HCT116 (cell line): ENCODE results near the gene PTPRCAP. TPM values are rescaled to one million over a fixed set of nuclear protein-coding genes. Genes with fewer than 3 reads are reported as not detected.

Source experiments
- ATAC-seq: fragments of 200-7000 bp; cut with Tn5 transposase; 2 replicates; pipeline ENCODE4 v1.9.1; 2020; ENCODE audit warnings: mild to moderate bottlenecking, moderate library complexity
- BruUV-seq: library from RNA; stranded (reverse); fragments of 400-500 nt; replicated peaks from 2 replicates; lab custom pipeline; 2021; lab: Mats Ljungman, UMichigan
- CTCF ChIA-PET: fragments of 300-600 bp; sonication (Branson Sonifier 250); formaldehyde crosslinking; loops from one replicate; lab custom pipeline; 2021; ENCODE audit warnings: antibody characterized with exemption; lab: Charles Lee
- POLR2A ChIA-PET: fragments of 300-600, 350-600 bp; sonication (Branson Sonifier 250); formaldehyde crosslinking; loops from one replicate; lab custom pipeline; 2021; ENCODE audit warnings: antibody characterized with exemption; lab: Charles Lee
- RAD21 ChIA-PET, 2 experiments: fragments of 300-600 bp; sonication (Branson Sonifier 250); formaldehyde crosslinking; loops; one replicate each; lab custom pipeline; 2023; ENCODE audit warnings: low total read pairs in 2 of 2; ENCODE audit not compliant: uncharacterized antibody in 2 of 2, unreplicated experiment in 2 of 2, low non-redundant PET in 1 of 2; lab: Charles Lee
- DNase-seq: peaks from one replicate; pipeline ENCODE4 v3.0.0-alpha.2; 2010; ENCODE audit warnings: low read depth, low spot score
- H2AFZ ChIP-seq: fragments of 200-600 bp; shearing (Covaris generic), sonication (generic); 2 replicates; pipeline ENCODE4 v1.6.1; 2017; ENCODE audit warnings: low read depth, mixed run types, mixed read lengths, antibody characterized with exemption, low read length; ENCODE audit not compliant: poor library complexity, severe bottlenecking
- H3K27ac ChIP-seq: 2 replicates; pipeline ENCODE4 v1.5.1; 2012; ENCODE audit warnings: low read depth, low read length
- H3K27me3 ChIP-seq: fragments of 200-600 bp; sonication (generic); 2 replicates; pipeline ENCODE4 v1.6.1; 2016; ENCODE audit warnings: mixed run types, low read length, mixed read lengths; ENCODE audit not compliant: insufficient read depth
- H3K36me3 ChIP-seq, 2 experiments: fragments of 200-500 bp in 1 of 2; fragments of 200-600 bp in 1 of 2; sonication (Bioruptor generic) in 1 of 2; sonication (generic) in 1 of 2; 2 replicates each; pipeline versions ENCODE4 v1.5.1 to v1.6.1; 2014 to 2016; ENCODE audit warnings: low read length in 2 of 2, inconsistent platforms in 1 of 2, mixed read lengths in 1 of 2, mixed run types in 1 of 2; ENCODE audit not compliant: insufficient read depth in 2 of 2, control insufficient read depth in 1 of 2
- H3K4me1 ChIP-seq, 2 experiments: fragments of 200-600 bp in 1 of 2; sonication (generic) in 1 of 2; 2 replicates each; pipeline versions ENCODE4 v1.5.1 to v1.6.1; 2012 to 2017; ENCODE audit warnings: low read length in 2 of 2, inconsistent platforms in 1 of 2, mild to moderate bottlenecking in 1 of 2, mixed read lengths in 1 of 2, mixed run types in 1 of 2, moderate library complexity in 1 of 2; ENCODE audit not compliant: insufficient read depth in 2 of 2, control insufficient read depth in 1 of 2
- H3K4me2 ChIP-seq: fragments of 200-600 bp; sonication (generic); 2 replicates; pipeline ENCODE4 v1.6.1; 2017; ENCODE audit warnings: mixed run types, low read length, mixed read lengths
- H3K4me3 ChIP-seq, 2 experiments: fragments of 200-600 bp in 1 of 2; sonication (generic) in 1 of 2; replicated peaks in 1 of 2; 2 replicates each; pipeline ENCODE4 v1.5.1; 2011 to 2016; ENCODE audit warnings: low read length in 2 of 2, control low read depth in 1 of 2, low read depth in 1 of 2, mild to moderate bottlenecking in 1 of 2, mixed read lengths in 1 of 2, mixed run types in 1 of 2
- H3K79me2 ChIP-seq: fragments of 200-600 bp; sonication (generic); 2 replicates; pipeline ENCODE4 v1.6.1; 2017; ENCODE audit warnings: mild to moderate bottlenecking, mixed run types, low read length, moderate library complexity, mixed read lengths; ENCODE audit not compliant: insufficient read depth
- H3K9ac ChIP-seq: fragments of 200-600 bp; sonication (generic); 2 replicates; pipeline ENCODE4 v1.6.1; 2016; ENCODE audit warnings: low read length, mixed read lengths
- H3K9me2 ChIP-seq: fragments of 200-600 bp; sonication (generic), shearing (Covaris generic); 2 replicates; pipeline ENCODE4 v1.6.1; 2017; ENCODE audit warnings: mixed run types, mild to moderate bottlenecking, moderate library complexity; ENCODE audit not compliant: insufficient read depth
- H3K9me3 ChIP-seq, 2 experiments: fragments of 200-500 bp in 1 of 2; fragments of 200-600 bp in 1 of 2; sonication (Bioruptor generic) in 1 of 2; sonication (generic) in 1 of 2; 2 replicates each; pipeline ENCODE4 v1.6.1; 2014 to 2017; ENCODE audit warnings: low read length in 2 of 2, mixed read lengths in 2 of 2, inconsistent platforms in 1 of 2, low read depth in 1 of 2, mild to moderate bottlenecking in 1 of 2, mixed run types in 1 of 2, moderate library complexity in 1 of 2; ENCODE audit not compliant: control insufficient read depth in 1 of 2, insufficient read depth in 1 of 2
- H4K20me1 ChIP-seq: fragments of 200-600 bp; sonication (generic), shearing (Covaris generic); 2 replicates; pipeline ENCODE4 v1.6.1; 2017; ENCODE audit warnings: mixed run types, mild to moderate bottlenecking, moderate library complexity; ENCODE audit not compliant: insufficient read depth
- ATF3 ChIP-seq: IDR thresholded peaks from 2 replicates; pipeline ENCODE4 v1.6.1; 2012
- EGR1 ChIP-seq: IDR thresholded peaks from 2 replicates; pipeline ENCODE4 v1.6.1; 2012; ENCODE audit warnings: low read depth
- ELF1 ChIP-seq: IDR thresholded peaks from 2 replicates; pipeline ENCODE4 v1.6.1; 2012; ENCODE audit warnings: low read depth, borderline replicate concordance
- MAX ChIP-seq: IDR thresholded peaks from 2 replicates; pipeline ENCODE4 v1.6.1; 2012
- POLR2AphosphoS5 ChIP-seq: IDR thresholded peaks from 2 replicates; pipeline ENCODE4 v1.6.1; 2011; ENCODE audit warnings: mild to moderate bottlenecking, low read depth, low read length, moderate library complexity
- SIN3A ChIP-seq: IDR thresholded peaks from 2 replicates; pipeline ENCODE4 v1.6.1; 2012; ENCODE audit warnings: low read depth
- SRF ChIP-seq: IDR thresholded peaks from 2 replicates; pipeline ENCODE4 v1.6.1; 2012; ENCODE audit warnings: low read depth
- intact Hi-C: fragments of 100-400 bp; cut with micrococcal nuclease; formaldehyde crosslinking; loops from 2 replicates; pipeline ENCODE4 v1.10.0; 2022
- total RNA-seq: library from RNA; stranded (reverse); gene quantifications from one replicate; pipeline ENCODE4 v1.2.1, GENCODE V29; 2021; ENCODE audit not compliant: unreplicated experiment

PTPRCAP gene
- total RNA-seq, 1 experiment from 2014 or later, result 1.4 TPM

GRCh38 chr11:67448220-67448609 lies 10.7 kb upstream of the PTPRCAP start:
- RAD21 ChIA-PET, result no interaction called here
- Histone ChIP-seq H3K9me2 (no peaks in the 10 kb centered on the region), H4K20me1 (no peaks in the 10 kb centered on the region), H3K27me3 (no peaks in the 10 kb centered on the region), H3K36me3 (no peaks in the 10 kb centered on the region), H3K27ac (no peak overlapping the region), H3K79me2 (no peaks in the 10 kb centered on the region), H2AFZ (no peak overlapping the region), H3K9me3 (no peaks in the 10 kb centered on the region), H3K4me2 (no peak overlapping the region), H3K9ac (no peak overlapping the region), H3K4me3 (no peak overlapping the region), H3K4me1 (peaks cover 3 to 8% of the 10 kb centered on the region in 2 experiments; a peak in 2 of 4 replicates)
- intact Hi-C loops, result no loop called here
- ATAC-seq (no peak), DNase-seq (no peak)
- TF ChIP-seq EGR1 (no peak), ATF3 (no peak), MAX (no peak), ELF1 (no peak), SRF (no peak)
- POLR2A ChIA-PET, result no interaction called here
- BruUV-seq, result no TSS peak
- CTCF ChIA-PET, result no interaction called here

GRCh38 chr11:67445515-67445914 lies 8.0 kb upstream of the PTPRCAP start:
- CTCF ChIA-PET, result no interaction called here
- Histone ChIP-seq H2AFZ (no peak overlapping the region), H3K4me2 (no peak overlapping the region), H3K9me3 (no peaks in the 10 kb centered on the region), H3K9ac (no peak overlapping the region), H3K27ac (no peak overlapping the region), H3K9me2 (no peaks in the 10 kb centered on the region), H3K36me3 (peaks cover 0 to 2% of the 10 kb centered on the region in 2 experiments; a peak in 1 of 4 replicates), H4K20me1 (no peaks in the 10 kb centered on the region), H3K4me1 (peaks cover 6 to 20% of the 10 kb centered on the region in 2 experiments; a peak in 2 of 4 replicates), H3K27me3 (no peaks in the 10 kb centered on the region), H3K4me3 (no peak overlapping the region), H3K79me2 (peaks cover 7% of the 10 kb centered on the region; the same call in 1 of the 2 replicates)
- RAD21 ChIA-PET, result no interaction called here
- ATAC-seq, result no peak
- no peak for DNase-seq
- intact Hi-C loops, result no loop called here
- POLR2A ChIA-PET, result no interaction called here
- no TSS peak for BruUV-seq
- TF ChIP-seq ELF1 (no peak), POLR2AphosphoS5 (no peak), MAX (no peak), SIN3A (no peak)
